Measurements from ENCODE around the gene TCN2.
"Not testable (repeated sequence)": the region's sequence is repeated elsewhere in the genome, so short reads cannot be mapped to it uniquely, and the experiment has no call there.

The TCN2 gene

GRCh38 chr22:30606455-30607299 lies at the start of gene TCN2:
Gene TCN2 (plus strand): TSS chr22:30607174. CDS start chr22:30607332, 158 bp downstream.
- TF ChIP-seq POLR2A (IDR thresholded peaks at IDR 0.05; ENCODE audit: low read depth, low read length) = 0 out of 2 replicates have a peak, but pooled peaks have one; percentile 19
- peak; percentile 30 for FAIRE-seq
- peak; percentile 58 for DNase-seq (ENCODE audit: insufficient read length, low spot score)

GRCh38 chr22:30557243-30557642 lies 49.7 kb upstream of the TCN2 start:
- DNase-seq (ENCODE audit: insufficient read length, low spot score) (no peak), FAIRE-seq (no peak)
- no peak for TF ChIP-seq POLR2A (IDR thresholded peaks at IDR 0.05; ENCODE audit: low read depth, low read length)

- DNase-seq (ENCODE audit: insufficient read length, low spot score) (no peak), FAIRE-seq (no peak)
- TF ChIP-seq POLR2A (IDR thresholded peaks at IDR 0.05; ENCODE audit: low read depth, low read length) = no peak
These were observed 47.1 kb upstream of the TCN2 start for GRCh38 chr22:30559889-30560288.

DNA sequence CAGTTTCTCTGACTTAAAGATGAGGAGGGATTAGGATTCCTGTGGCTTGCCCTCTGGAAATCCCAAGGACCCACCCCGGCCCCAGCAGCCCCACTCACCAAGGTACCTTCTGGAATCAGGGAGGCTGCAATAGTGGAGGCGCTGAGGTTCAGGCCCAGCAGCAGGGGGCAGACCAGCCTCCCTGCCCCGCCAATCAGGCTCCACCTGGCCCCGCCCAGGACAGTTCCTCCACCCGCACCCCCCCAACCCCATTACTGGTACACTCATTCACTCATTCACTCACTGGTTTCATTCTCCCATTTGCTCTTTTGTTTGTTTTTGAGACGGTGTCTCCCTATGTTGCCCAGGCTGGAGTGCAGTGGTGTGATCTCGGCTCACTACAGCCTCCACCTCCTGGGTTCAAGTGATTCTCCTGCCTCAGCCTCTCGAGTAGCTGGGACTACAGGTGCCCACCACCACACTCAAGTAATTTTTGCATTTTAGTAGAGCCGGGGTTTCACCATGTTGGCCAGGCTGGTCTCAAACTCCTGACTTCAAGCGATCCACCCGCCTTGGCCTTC lies 46.3 kb upstream of the TCN2 start:
- not testable (repeated sequence) for DNase-seq (ENCODE audit: insufficient read length, low spot score); FAIRE-seq

DNA sequence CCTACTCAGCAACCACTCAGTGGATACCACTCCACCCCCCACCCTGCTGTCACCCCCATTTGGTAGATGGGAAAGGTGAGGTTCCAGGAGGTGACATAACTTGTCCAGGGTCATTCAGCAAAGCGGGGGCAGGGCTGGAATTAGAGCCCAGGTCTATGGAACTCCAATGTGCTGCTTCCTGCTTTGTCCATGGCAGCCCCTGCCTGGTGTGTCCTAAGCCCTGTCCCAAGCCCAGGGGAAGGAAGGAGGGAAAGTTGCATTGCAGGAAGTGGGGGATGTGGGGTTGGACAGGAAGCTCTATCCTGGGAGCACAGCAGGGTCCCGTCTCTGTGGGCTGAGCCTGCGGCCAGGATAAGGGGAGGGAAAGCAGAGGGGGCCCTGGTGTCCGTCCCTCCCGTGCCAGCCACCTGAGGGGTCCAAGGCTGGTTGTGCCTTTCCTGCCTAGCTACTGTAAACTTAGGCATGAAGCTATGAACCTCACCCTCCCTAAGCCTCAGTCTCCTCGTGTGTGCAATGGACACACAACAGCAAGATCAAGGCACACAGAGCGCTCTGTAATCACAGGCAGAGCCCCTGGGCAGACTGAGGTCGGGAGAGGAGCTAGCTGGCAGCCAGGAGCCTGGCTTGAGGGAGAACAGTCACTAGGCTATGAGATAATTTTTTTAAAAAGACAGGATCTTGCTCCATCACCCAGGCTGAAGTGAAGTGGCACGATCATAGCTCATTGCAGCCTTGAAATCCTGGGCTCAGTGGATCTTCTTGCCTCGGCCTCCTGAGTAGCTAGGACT lies 45.4 kb upstream of the TCN2 start:
- no peak for TF ChIP-seq POLR2A (IDR thresholded peaks at IDR 0.05; ENCODE audit: low read depth, low read length)
- DNase-seq (ENCODE audit: insufficient read length, low spot score) (no peak), FAIRE-seq (no peak)

GRCh38 chr22:30562366-30562765 lies 44.6 kb upstream of the TCN2 start:
- peak; percentile 47 for DNase-seq (ENCODE audit: insufficient read length, low spot score)
- TF ChIP-seq POLR2A (IDR thresholded peaks at IDR 0.05; ENCODE audit: low read depth, low read length) = no peak
- peak; percentile 45 for FAIRE-seq

DNA sequence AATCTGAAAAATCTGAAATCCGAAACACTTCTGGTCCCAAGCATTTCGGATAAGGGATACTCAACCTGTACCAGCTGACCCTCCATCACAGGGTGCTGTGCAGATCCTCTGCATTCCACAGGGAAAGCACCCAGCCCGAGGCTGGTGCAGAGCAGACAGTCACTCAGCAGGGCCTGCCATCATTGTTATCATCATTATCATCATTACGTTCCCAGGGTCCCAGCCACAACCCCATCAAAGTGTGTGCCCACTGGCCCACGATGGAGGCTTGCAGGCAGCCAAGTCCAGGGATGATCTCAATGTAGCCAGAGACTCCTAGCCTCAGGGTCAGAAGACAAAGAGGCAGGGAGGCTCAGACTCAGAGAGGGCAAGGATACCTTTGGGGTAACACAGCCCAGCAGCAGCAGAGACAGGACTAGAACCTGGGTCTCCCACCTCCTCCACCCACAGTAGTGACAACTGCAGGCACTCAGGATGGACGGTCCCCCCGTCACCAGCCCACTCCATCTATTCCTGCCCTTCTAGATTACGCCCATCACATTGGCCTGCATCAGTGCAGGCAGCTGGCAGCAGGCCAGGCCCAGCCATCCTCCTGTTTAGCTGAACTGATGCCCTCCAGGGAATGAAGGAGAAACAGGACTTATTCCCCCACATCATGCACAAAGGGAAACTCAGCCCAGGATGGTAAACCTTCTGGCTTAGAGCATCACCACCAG lies 42.8 kb upstream of the TCN2 start:
- FAIRE-seq (no peak), DNase-seq (ENCODE audit: insufficient read length, low spot score) (no peak)
- no peak for TF ChIP-seq POLR2A (IDR thresholded peaks at IDR 0.05; ENCODE audit: low read depth, low read length)

GRCh38 chr22:30564761-30565119 lies 42.2 kb upstream of the TCN2 start:
- no peak for DNase-seq (ENCODE audit: insufficient read length, low spot score)
- no peak for FAIRE-seq

GRCh38 chr22:30565341-30565740 lies 41.6 kb upstream of the TCN2 start:
- no peak for FAIRE-seq
- TF ChIP-seq POLR2A (IDR thresholded peaks at IDR 0.05; ENCODE audit: low read depth, low read length) = no peak
- DNase-seq (ENCODE audit: insufficient read length, low spot score) = no peak

More at GRCh38 chr22:30564761-30565119, 42.2 kb upstream of the TCN2 start:
- no peak for TF ChIP-seq POLR2A (IDR thresholded peaks at IDR 0.05; ENCODE audit: low read depth, low read length)

DNA sequence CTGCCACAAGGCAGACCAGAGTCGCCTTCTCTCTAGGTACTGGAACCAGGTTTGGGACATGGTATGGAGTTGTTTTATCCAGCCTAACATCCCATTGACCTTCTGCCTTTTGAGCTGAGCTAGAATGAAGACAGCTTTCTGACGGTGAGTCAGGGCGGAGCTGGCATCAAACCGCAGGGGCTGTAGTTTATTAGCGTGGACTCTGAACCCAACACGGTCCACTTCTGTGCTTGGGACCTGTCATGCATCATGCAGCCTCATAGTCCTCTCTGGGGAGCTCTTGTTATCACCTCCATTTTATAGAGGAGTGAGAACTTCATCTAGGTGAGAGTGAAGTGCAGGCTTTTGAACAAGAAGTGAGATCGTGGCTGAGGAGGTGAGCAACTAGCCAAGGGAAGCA lies 40.8 kb upstream of the TCN2 start:
- FAIRE-seq = no peak
- no peak for TF ChIP-seq POLR2A (IDR thresholded peaks at IDR 0.05; ENCODE audit: low read depth, low read length)
- no peak for DNase-seq (ENCODE audit: insufficient read length, low spot score)

DNA sequence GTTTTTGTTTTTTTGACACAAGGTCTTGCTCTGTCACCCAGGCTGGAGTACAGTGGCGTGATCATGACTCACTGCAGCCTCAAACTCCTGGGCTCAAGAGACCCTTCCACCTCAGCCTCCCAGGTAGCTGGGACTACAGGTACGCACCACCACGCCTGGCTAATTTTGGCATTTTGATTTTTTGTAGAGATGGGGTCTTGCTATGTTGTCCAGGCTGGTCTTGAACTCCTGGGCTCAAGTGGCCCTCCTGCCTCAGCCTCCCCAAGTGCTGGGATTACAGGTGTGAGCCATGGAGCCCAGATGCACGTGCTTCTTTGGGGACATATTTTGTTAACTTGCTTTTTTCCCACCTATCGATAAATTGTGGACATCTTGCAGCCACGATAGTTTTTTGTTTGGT lies 39.7 kb upstream of the TCN2 start:
- DNase-seq (ENCODE audit: insufficient read length, low spot score); FAIRE-seq: not testable (repeated sequence)

DNA sequence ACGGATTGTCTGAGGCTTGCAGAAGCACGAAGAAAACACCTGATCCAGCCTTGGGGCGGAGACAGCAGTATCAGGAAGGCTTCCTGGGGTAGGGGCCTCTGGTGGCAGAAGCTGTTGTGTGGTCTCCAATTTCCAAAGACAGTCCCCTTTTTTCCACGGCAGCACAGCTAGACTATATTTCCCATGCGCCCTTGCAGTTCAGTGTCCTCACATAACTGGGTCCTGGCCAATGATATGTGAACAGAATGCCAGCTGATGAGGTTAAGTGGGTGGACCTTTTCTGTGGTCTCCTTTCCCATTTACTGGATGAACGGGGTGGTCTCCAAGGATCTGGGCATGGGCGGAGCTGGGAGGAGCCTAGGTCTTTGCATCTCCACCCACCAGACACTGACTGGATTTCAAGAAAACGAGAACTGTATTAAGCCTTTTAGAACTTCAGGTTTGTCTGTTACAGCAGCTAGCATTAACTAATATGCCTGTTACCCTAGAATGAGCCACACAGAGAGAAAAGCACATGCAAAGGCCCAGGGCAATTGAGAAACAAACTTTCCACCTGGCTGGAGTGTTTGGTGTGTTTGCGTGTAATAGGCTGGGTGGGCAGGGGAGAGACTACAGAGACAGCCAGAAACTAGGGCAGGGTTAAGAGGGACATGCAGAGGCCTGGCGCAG lies 38.7 kb upstream of the TCN2 start:
- TF ChIP-seq POLR2A (IDR thresholded peaks at IDR 0.05; ENCODE audit: low read depth, low read length) = no peak
- FAIRE-seq = no peak
- no peak for DNase-seq (ENCODE audit: insufficient read length, low spot score)

DNA sequence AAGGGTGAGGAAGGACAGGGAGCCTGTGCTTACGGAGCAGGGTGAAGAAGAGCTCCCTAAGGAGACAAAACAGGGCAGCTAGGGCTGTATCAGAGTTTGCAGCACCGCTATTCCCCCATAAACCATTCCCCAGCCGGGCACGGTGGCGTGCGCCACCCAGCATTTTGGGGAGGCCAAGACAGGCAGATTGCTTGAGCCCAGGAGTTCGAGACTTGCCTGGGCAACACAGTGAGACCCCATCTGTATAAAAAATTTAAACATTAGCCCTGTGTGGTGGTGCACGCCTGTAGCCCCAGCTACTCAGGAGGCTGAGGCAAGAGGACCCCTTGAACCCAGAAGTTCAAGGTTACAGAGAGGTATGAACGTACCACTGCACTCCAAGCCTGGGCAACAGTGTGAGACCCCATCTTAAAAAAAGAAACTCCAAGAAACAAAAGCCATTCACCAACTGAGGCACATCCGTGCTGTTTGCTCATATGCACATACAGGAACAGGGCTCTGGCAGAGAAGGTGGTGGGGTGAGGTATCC lies 37.2 kb upstream of the TCN2 start:
- FAIRE-seq (no peak), DNase-seq (ENCODE audit: insufficient read length, low spot score) (no peak)
- no peak for TF ChIP-seq POLR2A (IDR thresholded peaks at IDR 0.05; ENCODE audit: low read depth, low read length)
